HepG2 (cell line): ENCODE measurements around the gene INTS4. TPM values are rescaled to one million over a fixed set of nuclear protein-coding genes. Genes with fewer than 3 reads are reported as not detected.
A peak's percentile ranks its signal among the peaks of the same experiment; 100 is the strongest.

Experiments used
- ARID3A ChIP-seq: IDR thresholded peaks from 2 replicates; pipeline ENCODE4 v1.6.1; 2012; ENCODE audit warnings: low read depth, low read length, improper control_type of control experiment
- ATF5 ChIP-seq: sonication (generic); formaldehyde crosslinking; IDR thresholded peaks from 2 replicates; pipeline ENCODE4 v1.4.0; 2020; ENCODE audit warnings: mild to moderate bottlenecking, low read depth, missing genetic modification reagents
- MAF1 ChIP-seq: sonication (generic); formaldehyde crosslinking; IDR thresholded peaks from 2 replicates; pipeline ENCODE4 v1.5.0; 2020; ENCODE audit warnings: missing genetic modification reagents, borderline replicate concordance
- MLLT10 ChIP-seq: sonication (generic); formaldehyde crosslinking; IDR thresholded peaks from 2 replicates; pipeline ENCODE4 v1.4.0; 2020; ENCODE audit warnings: missing genetic modification reagents
- MLX ChIP-seq: IDR thresholded peaks from 2 replicates; pipeline ENCODE4 v1.6.1; 2016
- MXD1 ChIP-seq: sonication (generic); formaldehyde crosslinking; IDR thresholded peaks from 2 replicates; pipeline ENCODE4 v1.4.0; 2020; ENCODE audit warnings: mild to moderate bottlenecking, missing genetic modification reagents
- YEATS4 ChIP-seq: sonication (generic); formaldehyde crosslinking; IDR thresholded peaks from 2 replicates; pipeline ENCODE4 v1.4.0; 2020; ENCODE audit warnings: missing genetic modification reagents, borderline replicate concordance
- ZBTB33 ChIP-seq: sonication (generic); formaldehyde crosslinking; IDR thresholded peaks from 2 replicates; pipeline ENCODE4 v1.4.0; 2020; ENCODE audit warnings: missing genetic modification reagents
- ZBTB43 ChIP-seq: sonication (generic); formaldehyde crosslinking; conservative IDR thresholded peaks from 2 replicates; pipeline ENCODE4 v1.4.0; 2020; ENCODE audit warnings: missing genetic modification reagents
- ZBTB8A ChIP-seq: sonication (generic); formaldehyde crosslinking; IDR thresholded peaks from 2 replicates; pipeline ENCODE4 v1.4.0; 2020; ENCODE audit warnings: mild to moderate bottlenecking, low read depth, missing genetic modification reagents, borderline replicate concordance
- ZKSCAN8 ChIP-seq: IDR thresholded peaks from 2 replicates; pipeline ENCODE4 v1.6.1; 2016; ENCODE audit warnings: borderline replicate concordance, missing genetic modification reagents, missing compliant biosample characterization
- ZNF143 ChIP-seq: sonication (generic); formaldehyde crosslinking; IDR thresholded peaks from 2 replicates; pipeline ENCODE4 v1.4.0; 2020; ENCODE audit warnings: missing genetic modification reagents
- ZNF737 ChIP-seq: sonication (generic); formaldehyde crosslinking; IDR thresholded peaks from 2 replicates; pipeline ENCODE4 v1.5.0; 2020; ENCODE audit warnings: missing genetic modification reagents, mild to moderate bottlenecking, borderline replicate concordance
- ZNF800 ChIP-seq: sonication (generic); formaldehyde crosslinking; IDR thresholded peaks from 2 replicates; pipeline ENCODE4 v1.4.0; 2020; ENCODE audit warnings: missing genetic modification reagents
- ZNF816 ChIP-seq: sonication (generic); formaldehyde crosslinking; IDR thresholded peaks from 2 replicates; pipeline ENCODE4 v1.8.0; 2022; ENCODE audit warnings: missing genetic modification reagents, mild to moderate bottlenecking, borderline replicate concordance
- polyA plus RNA-seq, 8 experiments: library from polyadenylated mRNA; depleted of rRNA in 3 of 8; stranded (reverse) in 7 of 8; unstranded in 1 of 8; fragments of >200 nt; fragmentation: Illumina TruSeq in 4 of 8; extraction: Trizol in 4 of 8; gene quantifications; 2 replicates each; pipeline versions ENCODE4 v1.2.1 to v1.2.3, GENCODE V29; 2011 to 2016; ENCODE audit warnings: low read depth in 4 of 8, missing spikeins in 1 of 8, mixed read lengths in 1 of 8; ENCODE audit not compliant: insufficient read depth in 1 of 8
- total RNA-seq, 5 experiments: library from RNA; depleted of rRNA; stranded (reverse); fragments of >200 nt; fragmentation: Illumina TruSeq; extraction: Trizol; gene quantifications; 2 replicates each; pipeline ENCODE4 v1.2.3, GENCODE V29; 2016; ENCODE audit warnings: low read depth in 1 of 5

INTS4 gene
- total and polyA plus RNA-seq, 2 of the 13 experiments (the other 11 are each of a cell fraction or from before 2014, with no cell fraction given), result 37.3 to 44.8 TPM

GRCh38 chr11:78022397-78023396, 28.2 kb upstream of the INTS4 start, which contains the start of gene KCTD14 (continued):
- TF ChIP-seq ATF5 (CRISPR knock-in tag) (no peak), ZBTB43 (CRISPR knock-in tag) (0 out of 2 replicates have a peak, but pooled peaks have one; percentile 63), ARID3A (no peak), MXD1 (CRISPR knock-in tag) (no peak), ZKSCAN8 (CRISPR knock-in tag) (no peak), ZNF800 (CRISPR knock-in tag) (0 out of 2 replicates have a peak, but pooled peaks have one; percentile 34), ZNF737 (CRISPR knock-in tag) (no peak), ZBTB8A (0 out of 2 replicates have a peak, but pooled peaks have one; percentile 81), MLLT10 (no peak), MLX (CRISPR knock-in tag) (no peak), ZBTB33 (CRISPR knock-in tag) (no peak), MAF1 (CRISPR knock-in tag) (no peak), ZNF816 (no peak), YEATS4 (CRISPR knock-in tag) (no peak), ZNF143 (no peak)
